ENCODE measurements around the gene HMCN1. TPM values are rescaled to one million over a fixed set of nuclear protein-coding genes. Genes with fewer than 3 reads are reported as not detected.
A peak's percentile ranks its signal among the peaks of the same experiment; 100 is the strongest.

Gene HMCN1
- polyA plus RNA-seq, 1 of the 3 experiments (the other 2 are of a cell fraction) = 59.5 TPM

DNA sequence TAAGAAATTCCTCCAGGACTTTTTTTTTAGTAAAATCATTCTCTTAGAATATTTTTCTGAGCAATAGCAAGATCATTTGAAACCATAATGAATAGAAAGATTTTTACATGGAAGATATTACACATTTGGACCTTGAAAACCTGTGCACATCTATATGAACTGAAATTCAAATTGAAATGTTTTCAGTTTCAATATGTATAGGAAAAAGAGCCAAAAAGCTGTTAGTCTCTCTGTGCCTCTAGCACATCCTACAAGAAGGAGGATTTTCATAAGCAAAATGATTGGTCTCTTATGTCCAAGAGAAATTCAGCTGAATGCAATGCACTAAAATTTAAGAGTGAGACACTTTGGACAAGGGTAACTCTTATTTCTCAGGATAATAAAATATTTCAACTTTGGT, 8.2 kb downstream of the HMCN1 start:
- no peak overlapping the region for H3K27ac ChIP-seq (ENCODE audit: low read depth in 2 of 2, low read length in 1 of 2)
- no peaks in the 10 kb centered on the region for H3K27me3 ChIP-seq (ENCODE audit: insufficient read depth)
- no peak overlapping the region for H3K4me3 ChIP-seq (ENCODE audit: low read depth in 2 of 2, low read length in 1 of 2)
- peaks cover 13% of the 10 kb centered on the region; the same call in 1 of the 2 replicates for H3K79me2 ChIP-seq (ENCODE audit: insufficient read depth)
- no peak overlapping the region for H2AFZ ChIP-seq (ENCODE audit: low read depth)
- H4K20me1 ChIP-seq (ENCODE audit: insufficient read depth) = no peaks in the 10 kb centered on the region
- ChIA-PET CTCF (no interaction called here), POLR2A (no interaction called here)
- H3K4me1 ChIP-seq (ENCODE audit: control insufficient read depth in 1 of 2, insufficient read depth in 2 of 2, low read depth in 1 of 2, low read length in 1 of 2) = peaks cover 0 to 5% of the 10 kb centered on the region in 2 experiments; a peak in 1 of 4 replicates
- no peak overlapping the region for H3K9ac ChIP-seq
- H3F3A ChIP-seq (replicated peaks; ENCODE audit: insufficient read depth) = no peaks in the 10 kb centered on the region
- TF ChIP-seq FOXJ3 (CRISPR knock-in tag; IDR thresholded peaks at IDR 0.05) = no peak
- TF ChIP-seq, protein P1, sequence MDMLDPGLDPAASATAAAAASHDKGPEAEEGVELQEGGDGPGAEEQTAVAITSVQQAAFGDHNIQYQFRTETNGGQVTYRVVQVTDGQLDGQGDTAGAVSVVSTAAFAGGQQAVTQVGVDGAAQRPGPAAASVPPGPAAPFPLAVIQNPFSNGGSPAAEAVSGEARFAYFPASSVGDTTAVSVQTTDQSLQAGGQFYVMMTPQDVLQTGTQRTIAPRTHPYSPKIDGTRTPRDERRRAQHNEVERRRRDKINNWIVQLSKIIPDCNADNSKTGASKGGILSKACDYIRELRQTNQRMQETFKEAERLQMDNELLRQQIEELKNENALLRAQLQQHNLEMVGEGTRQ (IDR thresholded peaks at IDR 0.05; ENCODE audit: borderline replicate concordance, low read depth, low read length) = no peak
- no peak for TF ChIP-seq POLR2AphosphoS5 (IDR thresholded peaks at IDR 0.05; ENCODE audit: low read depth, low read length)
- no peak for TF ChIP-seq ELF1 (IDR thresholded peaks at IDR 0.05)
- TF ChIP-seq, protein P2, sequence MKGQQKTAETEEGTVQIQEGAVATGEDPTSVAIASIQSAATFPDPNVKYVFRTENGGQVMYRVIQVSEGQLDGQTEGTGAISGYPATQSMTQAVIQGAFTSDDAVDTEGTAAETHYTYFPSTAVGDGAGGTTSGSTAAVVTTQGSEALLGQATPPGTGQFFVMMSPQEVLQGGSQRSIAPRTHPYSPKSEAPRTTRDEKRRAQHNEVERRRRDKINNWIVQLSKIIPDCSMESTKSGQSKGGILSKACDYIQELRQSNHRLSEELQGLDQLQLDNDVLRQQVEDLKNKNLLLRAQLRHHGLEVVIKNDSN (IDR thresholded peaks at IDR 0.05; ENCODE audit: borderline replicate concordance, low read depth) = no peak
- no peak for TF ChIP-seq CHD2 (IDR thresholded peaks at IDR 0.05; ENCODE audit: low read length, partially characterized antibody)
- no peak for TF ChIP-seq JUND (IDR thresholded peaks at IDR 0.05)
- no peaks in the 10 kb centered on the region for H3K36me3 ChIP-seq (replicated peaks in 1 of 2; ENCODE audit: control insufficient read depth in 1 of 2, insufficient read depth in 2 of 2, low read length in 1 of 2)
- no peak overlapping the region for H3K4me2 ChIP-seq
- no peaks in the 10 kb centered on the region for H3K9me2 ChIP-seq
- H3K9me3 ChIP-seq = no peaks in the 10 kb centered on the region
- DNase-seq = no peak

DNA sequence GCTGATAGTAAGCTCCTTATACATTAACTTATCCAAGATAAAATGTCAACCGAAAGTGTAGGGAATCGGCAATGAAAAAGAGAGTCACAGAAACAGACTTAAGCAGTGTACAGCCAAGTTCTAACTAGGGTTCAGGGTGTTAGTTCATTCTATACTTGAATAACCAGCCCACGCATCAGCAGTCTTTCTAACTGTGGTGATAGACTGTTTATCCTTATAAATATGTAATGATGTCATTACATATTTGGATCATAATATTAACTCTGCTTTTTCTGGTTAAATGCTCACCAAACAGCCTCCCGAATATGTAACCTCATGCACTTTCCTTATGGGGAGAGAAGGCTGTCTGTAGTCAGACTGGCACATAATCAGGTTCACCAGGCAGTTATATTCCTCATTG, 11.0 kb downstream of the HMCN1 start:
- Histone ChIP-seq H3K36me3 (replicated peaks in 1 of 2; ENCODE audit: control insufficient read depth in 1 of 2, insufficient read depth in 2 of 2, low read length in 1 of 2) (no peaks in the 10 kb centered on the region), H3K27ac (ENCODE audit: low read depth in 2 of 2, low read length in 1 of 2) (peak overlapping the region in 1 of 2 experiments; percentile 0; a peak in 1 of 4 replicates), H3F3A (replicated peaks; ENCODE audit: insufficient read depth) (no peaks in the 10 kb centered on the region), H3K79me2 (ENCODE audit: insufficient read depth) (no peaks in the 10 kb centered on the region), H2AFZ (ENCODE audit: low read depth) (no peak overlapping the region), H3K4me2 (no peak overlapping the region), H3K9me3 (no peaks in the 10 kb centered on the region), H3K4me1 (ENCODE audit: control insufficient read depth in 1 of 2, insufficient read depth in 2 of 2, low read depth in 1 of 2, low read length in 1 of 2) (peaks cover 0 to 5% of the 10 kb centered on the region in 2 experiments; a peak in 1 of 4 replicates), H3K27me3 (ENCODE audit: insufficient read depth) (no peaks in the 10 kb centered on the region), H3K9me2 (no peaks in the 10 kb centered on the region), H3K4me3 (ENCODE audit: low read depth in 2 of 2, low read length in 1 of 2) (no peak overlapping the region), H4K20me1 (ENCODE audit: insufficient read depth) (no peaks in the 10 kb centered on the region), H3K9ac (no peak overlapping the region)
- DNase-seq = no peak
- 25% methylated on average over 4 of the region's 4 CpGs for WGBS (ENCODE audit: low lambda C conversion rate)
- ChIA-PET CTCF (interaction anchor here (0.6 to 1.1 kb wide), 2 partner anchors 10 to 12 kb away, joined by 3 to 4 read pairs; no protein-coding TSS in a partner anchor), POLR2A (no interaction called here)
- TF ChIP-seq CHD2 (IDR thresholded peaks at IDR 0.05; ENCODE audit: low read length, partially characterized antibody) (no peak), YY1 (IDR thresholded peaks at IDR 0.05; ENCODE audit: low read depth) (no peak), EZH2phosphoT487 (IDR thresholded peaks at IDR 0.05; ENCODE audit: borderline replicate concordance, low read depth) (no peak), SMC3 (IDR thresholded peaks at IDR 0.05; ENCODE audit: low read depth, low read length) (no peak), EP300 (IDR thresholded peaks at IDR 0.05; ENCODE audit: borderline replicate concordance in 1 of 2, low read depth in 1 of 2, low read length in 1 of 2) (no peak), MXI1 (IDR thresholded peaks at IDR 0.05; ENCODE audit: low read depth, low read length) (no peak), MEF2A (IDR thresholded peaks at IDR 0.05; ENCODE audit: borderline replicate concordance, low read depth) (no peak)
- TF ChIP-seq, protein P2 (IDR thresholded peaks at IDR 0.05; ENCODE audit: borderline replicate concordance, low read depth) = no peak
- TF ChIP-seq, protein P3, sequence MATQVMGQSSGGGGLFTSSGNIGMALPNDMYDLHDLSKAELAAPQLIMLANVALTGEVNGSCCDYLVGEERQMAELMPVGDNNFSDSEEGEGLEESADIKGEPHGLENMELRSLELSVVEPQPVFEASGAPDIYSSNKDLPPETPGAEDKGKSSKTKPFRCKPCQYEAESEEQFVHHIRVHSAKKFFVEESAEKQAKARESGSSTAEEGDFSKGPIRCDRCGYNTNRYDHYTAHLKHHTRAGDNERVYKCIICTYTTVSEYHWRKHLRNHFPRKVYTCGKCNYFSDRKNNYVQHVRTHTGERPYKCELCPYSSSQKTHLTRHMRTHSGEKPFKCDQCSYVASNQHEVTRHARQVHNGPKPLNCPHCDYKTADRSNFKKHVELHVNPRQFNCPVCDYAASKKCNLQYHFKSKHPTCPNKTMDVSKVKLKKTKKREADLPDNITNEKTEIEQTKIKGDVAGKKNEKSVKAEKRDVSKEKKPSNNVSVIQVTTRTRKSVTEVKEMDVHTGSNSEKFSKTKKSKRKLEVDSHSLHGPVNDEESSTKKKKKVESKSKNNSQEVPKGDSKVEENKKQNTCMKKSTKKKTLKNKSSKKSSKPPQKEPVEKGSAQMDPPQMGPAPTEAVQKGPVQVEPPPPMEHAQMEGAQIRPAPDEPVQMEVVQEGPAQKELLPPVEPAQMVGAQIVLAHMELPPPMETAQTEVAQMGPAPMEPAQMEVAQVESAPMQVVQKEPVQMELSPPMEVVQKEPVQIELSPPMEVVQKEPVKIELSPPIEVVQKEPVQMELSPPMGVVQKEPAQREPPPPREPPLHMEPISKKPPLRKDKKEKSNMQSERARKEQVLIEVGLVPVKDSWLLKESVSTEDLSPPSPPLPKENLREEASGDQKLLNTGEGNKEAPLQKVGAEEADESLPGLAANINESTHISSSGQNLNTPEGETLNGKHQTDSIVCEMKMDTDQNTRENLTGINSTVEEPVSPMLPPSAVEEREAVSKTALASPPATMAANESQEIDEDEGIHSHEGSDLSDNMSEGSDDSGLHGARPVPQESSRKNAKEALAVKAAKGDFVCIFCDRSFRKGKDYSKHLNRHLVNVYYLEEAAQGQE (IDR thresholded peaks at IDR 0.05; ENCODE audit: low read depth, low read length) = no peak
- TF ChIP-seq, protein P4, sequence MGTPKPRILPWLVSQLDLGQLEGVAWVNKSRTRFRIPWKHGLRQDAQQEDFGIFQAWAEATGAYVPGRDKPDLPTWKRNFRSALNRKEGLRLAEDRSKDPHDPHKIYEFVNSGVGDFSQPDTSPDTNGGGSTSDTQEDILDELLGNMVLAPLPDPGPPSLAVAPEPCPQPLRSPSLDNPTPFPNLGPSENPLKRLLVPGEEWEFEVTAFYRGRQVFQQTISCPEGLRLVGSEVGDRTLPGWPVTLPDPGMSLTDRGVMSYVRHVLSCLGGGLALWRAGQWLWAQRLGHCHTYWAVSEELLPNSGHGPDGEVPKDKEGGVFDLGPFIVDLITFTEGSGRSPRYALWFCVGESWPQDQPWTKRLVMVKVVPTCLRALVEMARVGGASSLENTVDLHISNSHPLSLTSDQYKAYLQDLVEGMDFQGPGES (IDR thresholded peaks at IDR 0.05; ENCODE audit: low read depth, low read length) = no peak
- TF ChIP-seq, protein P5, sequence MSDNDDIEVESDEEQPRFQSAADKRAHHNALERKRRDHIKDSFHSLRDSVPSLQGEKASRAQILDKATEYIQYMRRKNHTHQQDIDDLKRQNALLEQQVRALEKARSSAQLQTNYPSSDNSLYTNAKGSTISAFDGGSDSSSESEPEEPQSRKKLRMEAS (IDR thresholded peaks at IDR 0.05; ENCODE audit: low read depth) = no peak
- TF ChIP-seq, protein P6, sequence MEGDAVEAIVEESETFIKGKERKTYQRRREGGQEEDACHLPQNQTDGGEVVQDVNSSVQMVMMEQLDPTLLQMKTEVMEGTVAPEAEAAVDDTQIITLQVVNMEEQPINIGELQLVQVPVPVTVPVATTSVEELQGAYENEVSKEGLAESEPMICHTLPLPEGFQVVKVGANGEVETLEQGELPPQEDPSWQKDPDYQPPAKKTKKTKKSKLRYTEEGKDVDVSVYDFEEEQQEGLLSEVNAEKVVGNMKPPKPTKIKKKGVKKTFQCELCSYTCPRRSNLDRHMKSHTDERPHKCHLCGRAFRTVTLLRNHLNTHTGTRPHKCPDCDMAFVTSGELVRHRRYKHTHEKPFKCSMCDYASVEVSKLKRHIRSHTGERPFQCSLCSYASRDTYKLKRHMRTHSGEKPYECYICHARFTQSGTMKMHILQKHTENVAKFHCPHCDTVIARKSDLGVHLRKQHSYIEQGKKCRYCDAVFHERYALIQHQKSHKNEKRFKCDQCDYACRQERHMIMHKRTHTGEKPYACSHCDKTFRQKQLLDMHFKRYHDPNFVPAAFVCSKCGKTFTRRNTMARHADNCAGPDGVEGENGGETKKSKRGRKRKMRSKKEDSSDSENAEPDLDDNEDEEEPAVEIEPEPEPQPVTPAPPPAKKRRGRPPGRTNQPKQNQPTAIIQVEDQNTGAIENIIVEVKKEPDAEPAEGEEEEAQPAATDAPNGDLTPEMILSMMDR (IDR thresholded peaks at IDR 0.05) = no peak
